Testis (tissue), 3 donors: ENCODE measurements around the gene SLC12A3. TPM values are rescaled to one million over a fixed set of nuclear protein-coding genes. Genes with fewer than 3 reads are reported as not detected.
"Not testable (repeated sequence)": the region's sequence is repeated elsewhere in the genome, so short reads cannot be mapped to it uniquely, and the experiment has no call there.

Source experiments
- DNase-seq: peaks from one replicate; pipeline ENCODE4 v3.0.0-alpha.2; 2019
- H3K27ac ChIP-seq, 2 donors: fragments of 200-600 bp; sonication (generic); one replicate each; pipeline ENCODE4 v1.5.1; 2019
- H3K27me3 ChIP-seq: fragments of 200-600 bp; sonication (generic); one replicate; pipeline ENCODE4 v1.5.1; 2019
- H3K36me3 ChIP-seq: fragments of 200-600 bp; sonication (generic); one replicate; pipeline ENCODE4 v1.5.1; 2017; ENCODE audit warnings: low read depth; ENCODE audit errors: missing control alignments
- H3K4me1 ChIP-seq: fragments of 200-600 bp; sonication (generic); one replicate; pipeline ENCODE4 v1.5.1; 2019
- H3K4me3 ChIP-seq, 2 donors: fragments of 200-600 bp; sonication (generic); one replicate each; pipeline ENCODE4 v1.5.1; 2017 to 2019
- H3K9me3 ChIP-seq: fragments of 200-600 bp; sonication (generic); one replicate; pipeline ENCODE4 v1.5.1; 2017
- POLR2A ChIP-seq: fragments of 450-650 bp; IDR thresholded peaks from one replicate; pipeline ENCODE4 v1.6.1; 2017; ENCODE audit warnings: antibody characterized with exemption, mild to moderate bottlenecking, moderate library complexity
- whole genome bisulfite sequencing, 2 donors: methylation state at CpG; one replicate each; pipeline ENCODE4 v1.1.5; 2018; 5-methylcytosine and 5-hydroxymethylcytosine counted together
- intact Hi-C: fragments of 100-400 bp; cut with DNase I; formaldehyde crosslinking; loops from one replicate; pipeline ENCODE4 v1.15.1; 2023; ENCODE audit warnings: low total_unique reads
- polyA plus RNA-seq: library from polyadenylated mRNA; stranded (reverse); fragments of 350-450 nt; fragmentation: Illumina TruSeq; extraction: RNeasy Lipid Tissue Mini Kit (QIAGEN cat#74804); gene quantifications from one replicate; pipeline ENCODE4 v1.2.3, GENCODE V29; 2014; ENCODE audit warnings: low read depth, low replicate concordance; ENCODE audit not compliant: insufficient read depth
- total RNA-seq, 2 donors: library from RNA; depleted of rRNA; stranded (reverse); fragments of >200 nt; gene quantifications; one replicate each; pipeline ENCODE4 v1.2.3, GENCODE V29; 2016
- TF ChIP-seq, protein P1 (sequence below), 3 experiments: fragments of 450-650 bp in 2 of 3; fragments of 200-600 bp in 1 of 3; sonication (generic) in 1 of 3; IDR thresholded peaks; one replicate each; pipeline ENCODE4 v1.5.1; 2016 to 2019; ENCODE audit warnings: antibody characterized with exemption in 3 of 3, mild to moderate bottlenecking in 2 of 3, moderate library complexity in 1 of 3

The SLC12A3 gene
- total and polyA plus RNA-seq, 3 donors from 2014 or later: 0.16 to 1.1 (median 0.16) TPM

DNA sequence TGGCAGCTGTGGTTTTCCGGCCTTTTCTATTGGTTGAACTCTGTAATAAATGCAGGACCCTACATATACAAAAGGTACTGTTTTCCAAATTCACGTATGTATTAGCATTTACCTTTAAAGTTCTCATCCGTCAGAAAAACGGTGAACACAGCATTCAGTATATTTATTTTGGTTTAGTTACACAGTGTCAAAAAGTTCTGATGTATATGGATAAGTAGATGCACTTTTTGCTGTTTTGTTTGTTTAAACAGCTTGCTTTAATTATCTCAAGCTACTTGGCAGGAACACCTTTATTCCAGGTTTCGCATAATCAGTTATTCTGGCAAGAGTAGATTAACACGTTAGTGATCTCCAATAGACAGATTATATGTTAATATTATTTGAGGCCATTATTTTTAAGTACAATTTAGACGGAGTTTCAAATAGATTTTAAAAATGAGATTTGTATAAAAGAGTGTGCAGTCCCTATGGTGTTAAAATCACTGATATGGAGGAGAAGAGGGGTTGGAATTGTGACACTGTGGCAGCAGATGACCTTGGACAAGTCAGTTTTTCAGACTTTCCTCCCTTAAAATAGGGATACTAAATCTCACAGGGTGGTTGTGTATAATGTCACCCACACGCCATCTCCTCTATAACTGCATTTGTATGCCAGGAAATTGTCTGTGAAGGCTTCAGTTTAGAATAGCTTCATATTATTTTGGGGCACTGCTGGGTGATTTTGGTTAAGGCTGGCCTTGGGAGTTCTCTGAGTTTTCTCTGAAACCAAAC, 69.0 kb downstream of the SLC12A3 start:
- Histone ChIP-seq H3K27me3 (no peaks in the 10 kb centered on the region), H3K4me1 (peaks cover 14% of the 10 kb centered on the region), H3K4me3 (peak overlapping the region; percentile 88 to 97), H3K36me3 (no peaks in the 10 kb centered on the region), H3K9me3 (no peaks in the 10 kb centered on the region), H3K27ac (peak overlapping the region; percentile 92 to 98)
- no peak for DNase-seq
- intact Hi-C loops: no loop called here
- no peak for TF ChIP-seq POLR2A
- TF ChIP-seq, protein P1, sequence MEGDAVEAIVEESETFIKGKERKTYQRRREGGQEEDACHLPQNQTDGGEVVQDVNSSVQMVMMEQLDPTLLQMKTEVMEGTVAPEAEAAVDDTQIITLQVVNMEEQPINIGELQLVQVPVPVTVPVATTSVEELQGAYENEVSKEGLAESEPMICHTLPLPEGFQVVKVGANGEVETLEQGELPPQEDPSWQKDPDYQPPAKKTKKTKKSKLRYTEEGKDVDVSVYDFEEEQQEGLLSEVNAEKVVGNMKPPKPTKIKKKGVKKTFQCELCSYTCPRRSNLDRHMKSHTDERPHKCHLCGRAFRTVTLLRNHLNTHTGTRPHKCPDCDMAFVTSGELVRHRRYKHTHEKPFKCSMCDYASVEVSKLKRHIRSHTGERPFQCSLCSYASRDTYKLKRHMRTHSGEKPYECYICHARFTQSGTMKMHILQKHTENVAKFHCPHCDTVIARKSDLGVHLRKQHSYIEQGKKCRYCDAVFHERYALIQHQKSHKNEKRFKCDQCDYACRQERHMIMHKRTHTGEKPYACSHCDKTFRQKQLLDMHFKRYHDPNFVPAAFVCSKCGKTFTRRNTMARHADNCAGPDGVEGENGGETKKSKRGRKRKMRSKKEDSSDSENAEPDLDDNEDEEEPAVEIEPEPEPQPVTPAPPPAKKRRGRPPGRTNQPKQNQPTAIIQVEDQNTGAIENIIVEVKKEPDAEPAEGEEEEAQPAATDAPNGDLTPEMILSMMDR (IDR thresholded peaks at IDR 0.05): no peak
- WGBS, 2 donors: 25 to 37% methylated on average over 8 of the region's 8 CpGs

GRCh38 chr16:56934599-56935145, 69.7 kb downstream of the SLC12A3 start:
- H3K36me3 ChIP-seq, H3K9me3 ChIP-seq, intact Hi-C loops, H3K27me3 ChIP-seq, DNase-seq: not testable (repeated sequence)
- H3K4me1 ChIP-seq: peaks cover 14% of the 10 kb centered on the region
- H3K27ac ChIP-seq: peak overlapping the region in 1 of 2 donors; percentile 11
- H3K4me3 ChIP-seq: peak overlapping the region in 1 of 2 donors; percentile 88
- 50 to 77% methylated on average over 8 of the region's 8 CpGs for WGBS, 2 donors

- Histone ChIP-seq H3K27me3 (no peaks in the 10 kb centered on the region), H3K9me3 (no peaks in the 10 kb centered on the region), H3K4me3 (no peak overlapping the region), H3K27ac (peak overlapping the region in 1 of 2 donors; percentile 11), H3K36me3 (no peaks in the 10 kb centered on the region), H3K4me1 (peaks cover 14% of the 10 kb centered on the region)
- 28 to 44% methylated on average over 5 of the region's 5 CpGs for WGBS, 2 donors
- DNase-seq: no peak
- intact Hi-C loops: no loop called here
- TF ChIP-seq POLR2A: no peak
- TF ChIP-seq, protein P1 (IDR thresholded peaks at IDR 0.05): no peak
Measured at GRCh38 chr16:56935201-56935600, 70.2 kb downstream of the SLC12A3 start.

GRCh38 chr16:56936491-56936890, 71.5 kb downstream of the SLC12A3 start:
- Histone ChIP-seq H3K9me3 (no peaks in the 10 kb centered on the region), H3K27ac (no peak overlapping the region), H3K4me1 (peaks cover 8% of the 10 kb centered on the region), H3K4me3 (no peak overlapping the region), H3K27me3 (no peaks in the 10 kb centered on the region), H3K36me3 (no peaks in the 10 kb centered on the region)
- DNase-seq: no peak
- WGBS, 2 donors: 80 to 84% methylated on average over 5 of the region's 5 CpGs
- TF ChIP-seq, protein P1 (IDR thresholded peaks at IDR 0.05): no peak
- TF ChIP-seq POLR2A: no peak
- intact Hi-C loops: no loop called here

DNA sequence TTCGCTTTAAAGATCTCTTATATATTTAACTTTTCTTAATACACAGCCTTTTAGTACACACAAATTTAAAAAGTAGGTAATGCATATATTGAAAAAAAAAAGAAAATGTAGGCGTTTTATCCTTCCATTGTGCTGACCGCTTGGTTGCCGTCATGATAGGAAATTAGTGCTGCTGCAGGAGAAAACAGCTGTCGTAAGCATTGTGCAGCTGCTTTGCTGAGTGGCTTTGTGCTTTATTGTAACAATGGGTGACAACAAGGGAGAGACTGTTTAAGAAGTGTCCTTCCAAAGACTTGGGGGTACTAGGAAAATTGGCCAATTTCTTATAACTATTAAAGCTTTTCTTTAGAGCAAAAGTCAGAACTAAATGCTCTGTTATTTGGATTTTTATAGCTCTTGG, 71.9 kb downstream of the SLC12A3 start:
- H3K9me3 ChIP-seq: no peaks in the 10 kb centered on the region
- DNase-seq: no peak
- WGBS, 2 donors: 84 to 92% methylated on average over 5 of the region's 5 CpGs
- H3K27ac ChIP-seq: no peak overlapping the region
- H3K4me1 ChIP-seq: peaks cover 7% of the 10 kb centered on the region
- intact Hi-C loops: no loop called here
- TF ChIP-seq, protein P1 (IDR thresholded peaks at IDR 0.05): no peak
- no peak for TF ChIP-seq POLR2A
- H3K27me3 ChIP-seq: no peaks in the 10 kb centered on the region
- H3K4me3 ChIP-seq: no peak overlapping the region
- H3K36me3 ChIP-seq: no peaks in the 10 kb centered on the region
